Fibroblast of villous mesenchyme (primary cell): ENCODE measurements around the gene BNC2. TPM values are rescaled to one million over a fixed set of nuclear protein-coding genes. Genes with fewer than 3 reads are reported as not detected.

ENCODE experiments used
- DNase-seq: peaks from one replicate; pipeline ENCODE4 v3.0.0-alpha.2; 2010; ENCODE audit warnings: low read depth
- H3K4me3 ChIP-seq: 2 replicates; pipeline ENCODE4 v1.5.1; 2011; ENCODE audit warnings: low read depth, mild to moderate bottlenecking, low read length
- total RNA-seq: library from RNA; depleted of rRNA; stranded (reverse); fragments of >200 nt; gene quantifications from 2 replicates; pipeline ENCODE4 v1.2.3, GENCODE V29; 2012
- TF ChIP-seq, protein P1 (sequence below): IDR thresholded peaks from 2 replicates; pipeline ENCODE4 v1.5.1; 2012; ENCODE audit warnings: low read depth, mild to moderate bottlenecking, low read length; ENCODE audit not compliant: insufficient read depth

The BNC2 gene
- total RNA-seq, 1 donor, result 33.7 TPM

DNA sequence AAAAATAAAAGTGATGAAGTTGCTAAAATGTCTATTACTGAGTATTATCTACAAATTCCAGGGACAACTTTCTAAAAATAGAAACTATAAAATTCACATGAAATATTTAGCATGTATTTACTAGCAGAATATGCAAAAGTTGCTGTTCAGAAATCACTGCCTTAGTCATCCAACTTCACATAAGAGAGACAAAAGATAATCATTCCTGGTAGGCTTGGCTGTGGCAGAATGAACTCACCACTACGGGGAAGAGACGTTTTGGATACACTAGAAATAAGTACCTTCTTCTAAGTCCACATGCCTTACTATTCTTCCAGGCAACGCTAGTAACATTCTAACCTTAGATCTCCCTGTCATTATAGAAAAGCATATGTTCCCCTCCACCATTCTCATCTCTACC, 272.2 kb downstream of the BNC2 start:
- TF ChIP-seq, protein P1, sequence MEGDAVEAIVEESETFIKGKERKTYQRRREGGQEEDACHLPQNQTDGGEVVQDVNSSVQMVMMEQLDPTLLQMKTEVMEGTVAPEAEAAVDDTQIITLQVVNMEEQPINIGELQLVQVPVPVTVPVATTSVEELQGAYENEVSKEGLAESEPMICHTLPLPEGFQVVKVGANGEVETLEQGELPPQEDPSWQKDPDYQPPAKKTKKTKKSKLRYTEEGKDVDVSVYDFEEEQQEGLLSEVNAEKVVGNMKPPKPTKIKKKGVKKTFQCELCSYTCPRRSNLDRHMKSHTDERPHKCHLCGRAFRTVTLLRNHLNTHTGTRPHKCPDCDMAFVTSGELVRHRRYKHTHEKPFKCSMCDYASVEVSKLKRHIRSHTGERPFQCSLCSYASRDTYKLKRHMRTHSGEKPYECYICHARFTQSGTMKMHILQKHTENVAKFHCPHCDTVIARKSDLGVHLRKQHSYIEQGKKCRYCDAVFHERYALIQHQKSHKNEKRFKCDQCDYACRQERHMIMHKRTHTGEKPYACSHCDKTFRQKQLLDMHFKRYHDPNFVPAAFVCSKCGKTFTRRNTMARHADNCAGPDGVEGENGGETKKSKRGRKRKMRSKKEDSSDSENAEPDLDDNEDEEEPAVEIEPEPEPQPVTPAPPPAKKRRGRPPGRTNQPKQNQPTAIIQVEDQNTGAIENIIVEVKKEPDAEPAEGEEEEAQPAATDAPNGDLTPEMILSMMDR, result no peak
- H3K4me3 ChIP-seq, result no peak overlapping the region
- no peak for DNase-seq

DNA sequence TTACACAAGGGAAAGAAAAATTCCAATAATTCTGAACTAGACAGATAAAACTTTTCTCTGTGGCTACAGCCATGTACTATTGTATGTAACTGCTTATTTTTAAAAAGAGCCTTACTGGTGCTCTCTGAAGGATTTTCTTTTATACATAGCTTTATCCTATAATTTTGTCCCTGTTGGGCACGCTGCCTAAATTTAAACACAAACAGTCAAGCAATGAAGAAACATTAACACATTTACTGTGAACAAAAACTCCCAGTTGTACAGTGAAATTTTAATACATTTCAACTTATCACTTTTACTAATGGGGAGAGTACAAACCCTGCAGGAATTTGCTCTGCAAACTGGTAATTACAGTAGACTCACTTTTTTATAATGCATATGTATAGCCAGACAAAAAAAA, 273.3 kb downstream of the BNC2 start:
- DNase-seq, result no peak
- TF ChIP-seq, protein P1, result no peak
- no peak overlapping the region for H3K4me3 ChIP-seq

DNA sequence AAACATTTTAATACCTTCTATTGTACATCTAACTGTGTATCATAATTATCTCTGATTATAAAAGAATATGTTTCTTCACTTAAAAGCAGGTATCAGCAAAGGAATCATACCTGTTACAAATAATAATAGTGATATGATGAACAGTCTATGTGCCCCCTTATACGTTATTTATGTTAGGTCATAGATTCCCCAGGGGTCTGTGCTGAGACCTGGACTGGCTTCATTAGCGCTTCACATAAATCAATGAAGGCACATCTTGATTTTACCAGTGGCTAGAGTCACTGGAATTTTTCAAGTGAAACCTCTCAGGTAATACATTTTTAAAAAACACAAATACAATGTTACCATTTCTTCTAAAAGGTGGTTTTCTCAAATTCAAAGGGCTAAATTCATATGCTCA, 275.2 kb downstream of the BNC2 start:
- TF ChIP-seq, protein P1, result no peak
- H3K4me3 ChIP-seq, result no peak overlapping the region
- DNase-seq, result no peak

DNA sequence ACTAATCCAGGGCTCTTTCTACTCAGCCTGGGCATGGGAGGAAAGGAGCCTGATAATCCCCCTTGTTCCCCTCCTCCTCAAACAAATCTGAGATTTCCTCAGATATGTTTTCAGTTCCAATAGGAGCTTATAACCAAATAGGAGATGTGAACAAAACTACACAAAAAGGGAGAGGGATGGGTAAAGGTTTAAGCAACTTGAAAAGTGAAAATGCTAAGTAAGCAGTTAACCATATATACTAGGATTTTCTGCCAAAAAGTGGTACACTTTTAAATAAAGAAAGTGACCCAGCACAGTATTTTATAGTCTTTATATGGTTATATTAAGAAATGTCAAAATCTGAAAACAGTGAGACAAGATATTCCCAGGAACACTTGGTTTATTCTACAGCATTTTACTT, 275.7 kb downstream of the BNC2 start:
- TF ChIP-seq, protein P1, result no peak
- no peak for DNase-seq
- no peak overlapping the region for H3K4me3 ChIP-seq

DNA sequence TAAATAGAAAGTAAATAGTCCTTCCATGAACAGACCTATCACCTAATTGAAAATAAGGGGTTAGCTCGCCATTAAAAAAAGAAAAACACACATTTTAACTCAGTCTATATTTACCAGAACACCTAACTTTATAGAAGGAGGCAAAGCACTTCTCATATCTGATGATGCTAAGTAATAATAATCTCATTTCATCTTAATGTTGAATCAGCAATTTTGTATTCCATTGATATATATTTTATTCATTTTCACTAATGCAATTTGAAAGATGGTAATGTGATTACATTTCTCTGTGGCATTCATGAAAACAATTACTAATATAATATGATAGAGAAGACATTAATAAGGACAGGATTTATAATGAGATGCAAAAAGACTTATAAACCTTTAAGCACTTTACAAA, 276.7 kb downstream of the BNC2 start:
- no peak for DNase-seq
- H3K4me3 ChIP-seq, result no peak overlapping the region
- TF ChIP-seq, protein P1, result no peak

DNA sequence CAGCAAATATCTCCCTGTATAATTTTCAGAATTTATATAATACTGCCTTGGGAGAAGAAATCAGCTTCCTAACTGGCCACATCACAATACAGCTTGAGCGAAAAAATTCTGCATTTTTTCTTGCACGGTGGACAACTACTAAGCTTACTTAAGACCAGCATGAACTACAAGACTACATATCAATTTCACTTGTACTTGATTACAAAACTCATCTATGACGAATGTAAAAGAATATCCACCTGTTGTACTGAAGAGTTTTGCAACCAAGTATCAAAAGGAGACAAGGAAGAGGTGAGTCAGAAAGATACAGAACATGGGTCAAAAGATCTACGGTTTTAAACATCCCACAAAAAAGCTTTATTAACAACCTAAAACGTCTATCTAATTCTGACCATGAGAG, 279.4 kb downstream of the BNC2 start:
- no peak overlapping the region for H3K4me3 ChIP-seq
- TF ChIP-seq, protein P1, result no peak
- DNase-seq, result no peak

DNA sequence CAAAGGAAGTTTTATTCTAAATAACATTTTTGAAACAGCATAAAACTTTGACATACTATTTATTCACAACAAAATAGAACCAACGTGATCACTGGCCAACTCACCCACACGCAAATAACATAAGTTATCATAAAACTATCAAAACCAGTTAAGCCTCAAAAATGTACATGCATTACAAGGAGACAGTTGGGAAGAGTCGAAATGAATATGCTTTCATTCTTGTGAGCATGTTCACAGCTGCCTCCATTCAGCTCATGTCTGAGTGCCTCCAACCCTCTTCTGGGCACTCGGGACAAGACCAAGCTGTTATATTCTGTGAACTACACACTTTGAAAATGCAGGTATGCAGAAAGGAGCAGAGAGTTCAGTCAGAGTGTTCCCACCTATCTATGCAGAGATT, 284.9 kb downstream of the BNC2 start:
- DNase-seq, result peak; percentile 54
- no peak overlapping the region for H3K4me3 ChIP-seq
- TF ChIP-seq, protein P1, result no peak
